ENCODE data around the gene NXN.
"Not testable (repeated sequence)": the region's sequence is repeated elsewhere in the genome, so short reads cannot be mapped to it uniquely, and the experiment has no call there.

The NXN gene

DNA sequence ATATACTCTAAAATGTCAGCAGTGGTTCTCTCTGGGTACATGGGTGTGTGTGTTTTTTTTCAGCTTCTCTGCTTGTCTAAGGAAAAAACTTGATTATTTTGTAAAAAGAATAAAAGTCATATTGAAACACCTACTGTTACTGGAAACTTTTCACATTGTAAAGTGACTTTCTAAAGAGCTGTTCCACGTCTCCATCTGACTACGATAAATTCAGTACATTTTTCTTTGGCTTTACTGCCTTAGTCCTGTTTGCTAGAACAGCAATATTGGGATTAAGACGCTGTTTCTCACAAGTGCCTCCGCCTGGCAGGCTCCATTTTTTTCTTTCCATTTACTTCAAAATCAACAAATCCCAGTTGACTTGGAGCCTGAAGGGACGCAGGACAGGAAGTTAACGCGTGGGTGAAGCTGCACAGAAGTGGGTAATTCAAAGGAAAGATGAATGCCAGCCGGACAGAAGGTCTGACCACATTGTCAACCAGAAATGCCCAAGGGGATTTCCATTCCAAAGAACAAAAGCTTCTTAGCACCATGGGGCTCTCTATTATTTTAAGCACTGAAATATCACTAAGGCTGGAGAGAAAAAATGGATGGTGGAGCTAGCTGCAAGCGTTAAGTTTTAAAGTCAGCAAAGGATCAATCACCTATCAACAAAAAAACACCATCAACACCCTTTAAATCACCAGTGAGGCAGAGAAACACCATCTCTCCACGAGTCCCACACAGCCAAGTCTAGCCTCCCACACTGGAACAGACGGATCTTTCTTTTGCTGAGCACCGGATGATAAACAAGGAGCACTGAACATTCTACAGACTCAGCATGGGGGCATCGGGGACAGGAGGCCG lies 205.9 kb downstream of the NXN start:
- no peak for DNase-seq (ENCODE audit: low read depth, low spot score)

DNA sequence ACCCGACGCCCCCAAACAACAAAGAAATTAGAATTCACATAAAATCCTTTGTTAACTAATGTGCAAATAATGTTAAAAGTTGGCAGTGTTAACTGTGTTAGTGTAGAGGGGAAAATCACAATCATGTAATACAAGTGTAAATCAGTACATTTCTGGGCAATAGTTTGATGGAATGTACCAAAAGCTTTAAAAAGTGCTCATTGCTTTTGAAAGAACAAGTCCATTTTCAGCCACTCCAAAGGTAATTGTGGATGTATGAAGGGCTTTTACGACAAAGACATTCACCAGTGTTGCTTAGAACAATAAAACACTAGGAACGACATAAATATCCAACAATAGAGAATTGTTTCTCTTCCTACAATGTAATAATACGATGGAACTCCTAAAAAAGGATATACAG lies 206.6 kb downstream of the NXN start:
- DNase-seq (ENCODE audit: low read depth, low spot score) = no peak

DNA sequence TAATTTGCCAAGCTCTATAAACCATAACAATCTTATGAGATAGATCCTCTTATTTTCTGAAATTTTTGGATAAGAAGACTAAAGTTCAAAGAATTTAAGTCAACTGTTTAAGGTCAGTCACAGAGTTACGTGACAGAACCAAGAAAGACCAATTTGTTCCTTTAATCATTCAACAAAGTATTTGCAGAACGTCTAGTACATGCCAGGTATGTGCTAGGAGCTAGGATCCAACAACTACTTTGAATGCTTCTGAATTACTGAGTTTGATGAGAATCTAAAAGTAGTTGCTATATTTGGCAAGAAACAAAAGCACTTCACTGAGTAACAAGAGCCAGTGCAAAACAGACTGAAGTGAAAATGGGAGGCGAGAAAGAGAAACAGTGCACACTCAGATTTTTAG lies 212.5 kb downstream of the NXN start:
- DNase-seq (ENCODE audit: low read depth, low spot score) = no peak

DNA sequence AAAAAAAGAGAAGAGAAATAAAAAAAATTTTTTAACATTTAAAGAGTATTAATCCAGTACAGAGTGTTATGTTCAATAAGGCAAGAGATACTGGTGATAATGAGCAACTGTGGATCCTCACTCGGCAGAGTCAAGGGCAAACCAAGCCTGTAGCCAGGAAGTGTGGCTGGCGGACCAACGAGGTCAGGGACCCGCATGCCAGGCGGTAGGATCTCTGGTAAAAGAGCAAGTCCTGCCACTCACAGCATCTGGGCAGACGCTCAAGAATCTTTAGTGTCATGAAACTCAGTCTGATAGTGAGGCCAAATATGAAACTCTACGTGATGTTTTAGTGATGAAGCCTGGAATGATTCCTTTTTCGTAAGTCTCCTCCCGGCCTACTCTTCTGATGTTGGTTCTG lies 219.2 kb downstream of the NXN start:
- DNase-seq (ENCODE audit: low read depth, low spot score) = no peak

DNA sequence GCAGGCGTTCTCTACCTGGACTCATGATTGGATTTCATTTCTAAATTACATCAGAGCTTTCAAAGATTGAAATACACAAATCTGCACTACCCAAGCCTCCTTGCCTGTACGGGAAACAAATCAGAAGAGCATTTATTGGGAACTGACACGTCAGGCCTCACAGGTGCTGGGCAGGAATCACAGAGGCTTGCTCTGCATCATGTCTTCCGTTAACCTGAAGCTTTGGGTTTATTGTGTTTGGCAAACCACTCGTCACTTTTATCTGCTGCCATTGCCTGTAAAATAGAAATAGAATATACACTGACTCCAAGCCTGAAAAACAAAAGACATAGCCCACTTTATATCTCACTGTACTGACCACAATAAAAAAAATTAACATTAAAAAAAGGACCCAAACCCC lies 219.6 kb downstream of the NXN start:
- no peak for DNase-seq (ENCODE audit: low read depth, low spot score)

DNA sequence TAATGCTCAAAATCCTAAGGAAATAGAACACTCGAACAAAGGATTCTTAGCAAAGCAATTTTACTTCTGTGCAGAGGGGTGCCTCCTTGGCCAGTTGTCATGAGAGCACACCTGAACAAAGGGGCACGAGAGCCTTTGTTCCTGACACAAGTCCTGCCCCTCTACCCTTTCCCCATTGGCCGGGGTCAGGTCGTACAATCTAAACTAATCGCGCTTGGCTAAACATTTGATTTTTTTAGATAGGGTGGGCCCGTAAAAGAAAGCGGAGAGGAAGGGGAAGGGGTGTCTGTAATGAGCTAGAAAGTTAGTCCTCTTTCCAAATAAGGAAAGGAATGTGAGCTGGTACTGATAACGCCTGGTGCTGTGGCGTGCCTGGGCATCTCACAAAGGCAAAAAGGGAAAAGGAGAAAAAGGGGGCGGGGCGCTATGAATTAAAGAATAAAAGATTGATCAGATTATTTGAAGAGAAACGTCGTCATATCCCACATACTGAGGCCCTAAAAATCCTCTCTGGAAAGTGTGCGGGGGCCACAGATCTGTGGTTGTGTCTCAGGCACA lies 223.5 kb downstream of the NXN start:
- DNase-seq (ENCODE audit: low read depth, low spot score) = not testable (repeated sequence)

DNA sequence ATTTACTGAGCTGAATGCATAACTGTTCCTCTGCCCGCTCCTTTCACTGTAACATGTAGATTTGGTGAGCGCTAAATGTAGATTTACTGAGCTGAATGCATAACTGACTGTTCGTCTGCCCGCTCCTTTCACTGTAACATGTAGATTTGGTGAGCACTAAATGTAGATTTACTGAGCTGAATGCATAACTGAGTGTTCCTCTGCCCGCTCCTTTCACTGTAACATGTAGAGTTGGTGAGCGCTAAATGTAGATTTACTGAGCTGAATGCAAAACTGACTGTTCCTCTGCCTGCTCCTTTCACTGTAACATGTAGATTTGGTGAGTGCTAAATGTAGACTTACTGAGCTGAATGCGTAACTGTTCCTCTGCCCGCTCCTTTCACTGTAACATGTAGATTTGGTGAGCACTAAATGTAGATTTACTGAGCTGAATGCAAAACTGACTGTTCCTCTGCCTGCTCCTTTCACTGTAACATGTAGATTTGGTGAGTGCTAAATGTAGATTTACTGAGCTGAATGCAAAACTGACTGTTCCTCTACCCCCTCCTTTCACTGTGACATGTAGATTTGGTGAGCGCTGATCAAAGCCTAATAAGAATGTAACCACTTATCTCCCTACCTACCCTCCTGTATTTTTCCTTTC lies 224.1 kb downstream of the NXN start:
- not testable (repeated sequence) for DNase-seq (ENCODE audit: low read depth, low spot score)

DNA sequence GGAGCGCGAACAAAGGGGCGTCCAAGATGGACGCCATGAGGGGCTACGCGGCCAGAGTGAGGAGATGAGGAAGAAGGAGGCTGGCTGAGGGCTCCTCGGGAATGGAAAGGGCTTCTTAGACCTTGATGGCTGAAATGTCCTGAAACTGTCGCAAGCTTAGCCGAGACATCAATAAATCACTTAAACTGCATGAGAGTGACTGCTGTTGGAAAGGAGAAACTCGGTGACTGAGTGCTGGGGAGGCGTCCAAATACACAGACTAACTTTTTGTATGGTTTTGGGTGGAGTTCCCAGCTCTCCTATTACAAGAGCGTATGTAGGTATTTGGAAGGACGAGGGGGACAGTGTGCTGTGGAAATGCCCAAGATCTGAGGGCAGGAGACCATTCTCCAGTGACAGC lies 226.2 kb downstream of the NXN start:
- no peak for DNase-seq (ENCODE audit: low read depth, low spot score)

DNA sequence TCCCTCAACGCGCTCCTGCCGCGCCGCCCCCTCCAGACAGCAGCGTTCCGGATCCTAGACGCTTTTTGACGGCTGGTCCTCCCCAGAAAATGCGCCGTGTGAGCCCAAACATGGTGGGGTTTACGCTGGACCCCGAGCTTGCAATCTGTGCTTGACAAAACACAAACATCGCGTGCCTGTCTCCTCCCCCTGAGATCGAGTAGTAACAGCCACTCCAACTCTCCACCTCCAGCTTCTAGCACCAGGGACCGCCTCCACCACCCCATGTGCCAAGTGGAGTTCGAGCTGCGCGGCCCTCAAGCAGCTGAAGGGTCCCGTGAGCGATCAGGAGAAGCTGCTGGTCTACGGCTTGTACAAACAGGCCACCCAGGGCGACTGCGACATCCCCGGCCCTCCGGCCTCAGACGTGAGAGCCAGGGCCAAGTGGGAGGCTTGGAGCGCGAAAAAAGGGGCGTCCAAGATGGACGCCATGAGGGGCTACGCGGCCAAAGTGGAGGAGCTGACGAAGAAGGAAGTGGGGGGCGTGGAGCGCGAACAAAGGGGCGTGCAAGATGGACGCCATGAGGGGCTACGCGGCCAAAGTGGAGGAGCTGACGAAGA lies 226.9 kb downstream of the NXN start:
- peak; percentile 38 for DNase-seq (ENCODE audit: low read depth, low spot score)

DNA sequence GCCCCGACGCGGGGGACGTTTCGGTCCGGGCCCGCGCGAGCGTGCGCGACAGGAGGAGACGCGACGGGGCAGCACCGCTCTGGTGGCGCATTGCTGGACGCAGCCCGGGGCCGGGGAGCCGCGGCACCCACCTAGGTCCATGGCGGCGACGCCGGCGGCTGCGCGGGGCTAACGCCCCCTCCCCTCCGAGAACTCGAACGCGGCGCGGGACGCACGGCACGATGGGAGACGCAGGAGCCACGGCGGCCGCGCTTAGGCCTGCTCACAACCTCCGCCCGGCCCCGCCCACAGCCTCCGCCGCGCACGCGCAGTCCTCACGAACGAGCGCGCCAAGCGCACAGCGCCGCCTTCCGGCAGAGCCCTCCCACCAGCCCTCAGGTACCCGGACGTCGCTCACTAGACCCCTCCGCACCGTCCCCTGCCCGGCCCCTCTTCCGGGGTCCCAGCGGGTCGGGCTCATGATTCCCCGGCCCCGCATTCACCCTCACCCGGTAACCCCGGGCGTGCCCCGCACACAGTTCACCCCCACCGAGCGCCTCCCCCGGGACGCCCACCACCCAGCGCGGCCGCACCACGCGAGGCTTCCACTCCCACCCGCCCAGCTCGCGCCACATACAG lies 227.5 kb downstream of the NXN start, which contains the start of gene GEMIN4:
GEMIN4 (minus strand) TSS at position 263 of the 618 bp plus-strand sequence; CDS start at position 141, 122 bp downstream.
- DNase-seq (ENCODE audit: low read depth, low spot score) = peak; percentile 60

DNA sequence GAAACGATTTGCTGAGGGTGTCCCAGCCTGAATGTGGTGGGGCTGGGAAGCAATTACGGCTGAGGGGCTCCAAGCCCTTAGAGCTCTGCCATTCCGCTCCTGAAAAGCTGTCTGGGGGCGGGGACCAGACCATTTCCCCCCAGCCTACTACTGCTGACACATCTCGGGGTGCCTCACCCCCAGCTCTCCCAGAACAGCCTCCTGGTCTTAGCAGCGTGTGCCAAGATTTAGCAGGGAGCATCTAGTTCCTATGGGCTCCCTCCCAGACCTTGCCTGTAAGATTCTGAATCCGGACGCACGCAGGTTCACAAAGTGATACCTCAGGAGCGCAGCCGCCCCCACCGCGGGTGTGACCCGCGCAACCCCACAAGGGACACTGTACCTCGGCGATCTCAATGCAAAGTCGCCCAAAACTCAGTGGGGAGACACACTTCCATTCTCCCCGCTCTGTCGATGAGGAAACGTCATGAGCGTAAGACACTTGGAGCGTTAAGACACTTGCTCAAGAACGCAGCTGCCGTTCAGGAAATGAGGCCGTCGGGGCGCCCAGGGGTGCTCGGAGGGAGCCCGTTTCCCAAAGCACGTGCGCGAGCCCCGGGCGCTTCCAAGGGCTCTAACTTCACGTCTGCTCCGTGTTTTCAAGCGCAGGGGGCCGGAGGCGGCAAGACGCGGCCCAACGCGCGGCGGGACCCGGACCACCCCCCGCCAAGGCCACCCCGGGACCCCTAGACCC lies 228.1 kb downstream of the NXN start:
- no peak for DNase-seq (ENCODE audit: low read depth, low spot score)

DNA sequence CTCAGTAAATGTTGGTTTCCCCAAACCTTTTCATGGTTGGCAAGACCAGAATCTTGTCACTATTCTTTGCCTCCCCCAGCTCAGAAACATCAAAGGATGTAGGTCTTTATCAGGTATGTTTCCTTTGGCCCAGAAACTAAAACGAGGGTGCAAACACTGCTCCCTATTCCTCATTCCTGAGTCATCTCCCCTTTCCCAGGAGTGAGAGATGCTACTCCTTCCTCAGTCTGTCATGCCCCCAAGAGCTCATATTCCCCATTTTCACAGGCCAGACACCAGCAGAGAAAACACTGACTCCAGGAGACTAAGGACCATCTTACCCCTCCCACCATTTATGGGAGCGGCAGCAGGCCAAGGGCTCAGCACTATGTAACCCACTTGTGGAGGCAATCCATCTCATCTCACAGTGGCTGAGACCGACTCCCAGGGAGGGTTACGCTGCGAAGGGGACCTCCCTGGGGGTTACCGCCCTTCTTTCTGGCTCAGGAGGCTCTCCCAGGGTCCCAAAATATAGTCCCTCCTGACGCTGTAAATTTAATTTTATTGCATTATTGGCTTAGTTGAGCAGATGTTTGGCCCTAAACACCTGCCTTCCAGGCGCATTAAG lies 229.0 kb downstream of the NXN start:
- DNase-seq (ENCODE audit: low read depth, low spot score) = no peak

DNA sequence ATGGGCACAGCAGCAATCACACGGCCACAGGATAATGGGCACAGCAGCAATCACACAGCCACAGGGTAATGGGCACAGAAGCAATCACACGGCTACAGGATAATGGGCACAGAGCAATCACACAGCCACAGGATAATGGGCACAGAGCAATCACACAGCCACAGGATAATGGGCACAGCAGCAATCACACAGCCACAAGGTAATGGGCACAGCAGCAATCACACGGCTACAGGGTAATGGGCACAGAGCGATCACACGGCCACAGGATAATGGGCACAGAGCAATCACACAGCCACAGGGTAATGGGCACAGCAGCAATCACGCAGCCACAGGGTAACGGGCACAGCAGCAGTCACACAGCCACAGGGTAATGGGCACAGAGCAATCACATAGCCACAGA lies 230.2 kb downstream of the NXN start:
- not testable (repeated sequence) for DNase-seq (ENCODE audit: low read depth, low spot score)
